Measurements from ENCODE around the gene GMIP. TPM values are rescaled to one million over a fixed set of nuclear protein-coding genes. Genes with fewer than 3 reads are reported as not detected.

Gene GMIP
- total RNA-seq, 4 donors from 2014 or later, result 5.6 to 10.8 (median 8.2) TPM

- H3K9me3 ChIP-seq, result no peaks in the 10 kb centered on the region
- no peaks in the 10 kb centered on the region for H3K36me3 ChIP-seq
- no peak overlapping the region for H3K4me3 ChIP-seq
Measured at GRCh38 chr19:19653597-19654147, 10.2 kb upstream of the GMIP start.

DNA sequence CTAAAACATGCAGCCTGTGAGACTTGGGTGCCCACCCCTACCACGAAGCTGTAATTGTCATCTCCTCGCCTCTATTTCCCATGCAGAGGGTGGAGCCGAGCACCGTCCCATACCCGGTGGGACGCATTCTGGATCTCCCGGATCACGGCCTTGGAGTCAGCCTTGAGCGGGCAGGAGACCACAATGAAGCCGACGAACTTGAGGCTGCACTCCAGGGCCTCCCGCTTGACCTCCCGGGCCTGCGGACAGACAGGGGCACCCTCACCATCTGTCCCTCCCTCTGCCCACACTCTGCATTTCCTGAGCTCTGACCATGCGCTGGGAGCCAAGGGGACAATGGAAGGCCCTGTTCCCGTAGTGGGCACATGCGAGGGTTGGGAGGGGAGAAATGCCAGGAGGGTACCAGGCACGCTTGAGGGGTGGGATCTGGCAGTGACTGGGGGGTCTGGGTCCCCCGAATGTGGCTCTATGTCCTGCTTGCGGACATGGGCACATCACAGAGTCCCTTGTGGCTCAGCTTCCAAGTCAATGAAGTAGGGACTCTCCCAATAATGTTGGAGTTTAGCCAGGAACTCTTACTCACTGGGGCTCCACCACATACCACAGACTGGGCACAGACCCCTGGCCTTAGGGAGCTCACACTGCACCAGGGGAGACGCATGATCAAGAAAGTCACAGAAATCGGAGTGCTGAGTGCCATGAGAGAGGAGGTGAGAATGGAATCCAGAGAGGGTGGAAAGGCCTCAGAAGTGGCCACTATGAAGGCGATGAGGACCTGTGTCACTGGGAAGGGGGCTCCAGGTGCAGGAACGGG is 9.2 kb upstream of the GMIP start:
- intact Hi-C loops (cut with DNase I; ENCODE audit: low total_unique reads), result no loop called here
- H3K4me1 ChIP-seq, result no peaks in the 10 kb centered on the region
- no peaks in the 10 kb centered on the region for H3K9me3 ChIP-seq
- no peaks in the 10 kb centered on the region for H3K36me3 ChIP-seq
- peak in 1 of 2 donors; percentile 9 for DNase-seq
- no peak overlapping the region for H3K27ac ChIP-seq
- no peak overlapping the region for H3K4me3 ChIP-seq
- H3K27me3 ChIP-seq, result no peaks in the 10 kb centered on the region
- TF ChIP-seq POLR2A (IDR thresholded peaks at IDR 0.05), result no peak
- TF ChIP-seq CTCF (IDR thresholded peaks at IDR 0.05), result no peak

More at GRCh38 chr19:19653597-19654147, 10.2 kb upstream of the GMIP start:
- no peaks in the 10 kb centered on the region for H3K4me1 ChIP-seq
- no peak overlapping the region for H3K27ac ChIP-seq
- TF ChIP-seq POLR2A (IDR thresholded peaks at IDR 0.05) (no peak), CTCF (IDR thresholded peaks at IDR 0.05) (no peak)
- intact Hi-C loops (cut with DNase I; ENCODE audit: low total_unique reads), result no loop called here
- DNase-seq, result no peak
- H3K27me3 ChIP-seq, result no peaks in the 10 kb centered on the region

DNA sequence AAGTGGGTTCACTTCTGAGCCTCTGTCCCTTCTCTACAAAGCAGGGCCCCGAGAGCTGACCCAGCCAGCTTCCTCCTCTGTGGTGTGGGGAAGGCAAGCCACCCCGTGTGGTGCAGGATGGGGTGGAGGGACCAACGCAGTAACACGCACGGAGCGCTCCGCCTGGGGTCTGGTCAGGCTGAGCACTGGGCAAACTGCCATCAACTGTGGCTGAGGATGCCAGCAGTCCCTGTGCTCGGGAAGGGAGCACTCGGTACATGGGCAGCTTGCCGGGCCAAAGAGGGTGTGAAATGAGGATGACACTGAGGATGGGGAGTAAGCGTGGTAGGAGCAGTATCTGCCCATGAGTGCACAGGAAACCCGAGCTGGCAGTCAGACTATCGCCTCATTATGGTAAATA is 7.6 kb upstream of the GMIP start:
- DNase-seq, result peak in 1 of 2 donors; percentile 11
- Histone ChIP-seq H3K9me3 (no peaks in the 10 kb centered on the region), H3K27me3 (no peaks in the 10 kb centered on the region), H3K4me1 (no peaks in the 10 kb centered on the region), H3K36me3 (no peaks in the 10 kb centered on the region), H3K27ac (no peak overlapping the region), H3K4me3 (no peak overlapping the region)
- no peak for TF ChIP-seq CTCF (IDR thresholded peaks at IDR 0.05)
- TF ChIP-seq POLR2A (IDR thresholded peaks at IDR 0.05), result no peak
- intact Hi-C loops (cut with DNase I; ENCODE audit: low total_unique reads), result no loop called here

DNA sequence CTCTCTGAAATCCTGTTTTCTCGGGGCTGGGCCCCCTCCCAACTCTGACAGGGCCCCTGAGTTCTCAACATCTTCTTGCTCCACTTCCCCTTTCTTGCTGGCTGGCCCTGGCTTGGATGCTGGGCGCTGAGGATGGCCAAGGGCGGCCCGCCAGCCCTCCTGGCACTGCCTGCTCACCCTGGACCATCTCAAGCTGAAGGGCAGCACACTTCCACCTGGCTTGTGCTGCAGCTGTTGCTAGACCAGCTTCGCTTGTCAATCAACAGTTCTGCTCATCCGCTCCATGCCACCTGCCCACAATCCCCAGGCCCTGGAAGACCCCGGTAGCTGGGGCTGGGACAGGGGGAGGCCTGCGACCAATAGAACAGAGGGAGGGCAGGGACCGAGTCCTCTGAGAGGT is 6.9 kb upstream of the GMIP start:
- intact Hi-C loops (cut with DNase I; ENCODE audit: low total_unique reads), result no loop called here
- no peaks in the 10 kb centered on the region for H3K36me3 ChIP-seq
- H3K27me3 ChIP-seq, result no peaks in the 10 kb centered on the region
- no peaks in the 10 kb centered on the region for H3K9me3 ChIP-seq
- H3K27ac ChIP-seq, result no peak overlapping the region
- TF ChIP-seq POLR2A (IDR thresholded peaks at IDR 0.05) (no peak), CTCF (IDR thresholded peaks at IDR 0.05) (no peak)
- no peaks in the 10 kb centered on the region for H3K4me1 ChIP-seq
- peak in 1 of 2 donors; percentile 10 for DNase-seq
- H3K4me3 ChIP-seq, result no peak overlapping the region

DNA sequence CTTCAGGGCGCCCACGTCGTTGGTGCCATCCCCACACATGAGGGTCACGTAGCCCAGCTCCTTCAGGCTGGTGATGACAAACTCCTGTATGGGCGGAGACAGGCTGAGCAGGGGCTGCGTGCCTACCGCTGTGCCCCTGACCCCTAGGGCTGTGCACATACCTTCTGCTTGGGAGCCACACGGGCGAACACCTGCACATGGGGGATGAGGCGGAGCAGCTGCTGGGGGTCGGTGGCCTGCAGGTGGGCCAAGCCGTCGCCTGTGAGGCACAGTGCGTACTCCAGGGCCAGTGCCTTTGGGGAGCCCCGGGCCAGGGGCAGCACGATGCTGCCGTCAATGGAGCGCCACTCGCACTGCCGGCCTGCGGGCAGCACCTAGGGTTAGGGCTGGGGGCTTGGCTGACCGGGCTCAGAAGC is 6.1 kb upstream of the GMIP start:
- Histone ChIP-seq H3K27ac (no peak overlapping the region), H3K27me3 (no peaks in the 10 kb centered on the region), H3K4me3 (no peak overlapping the region), H3K4me1 (no peaks in the 10 kb centered on the region), H3K36me3 (no peaks in the 10 kb centered on the region), H3K9me3 (no peaks in the 10 kb centered on the region)
- DNase-seq, result no peak
- intact Hi-C loops (cut with DNase I; ENCODE audit: low total_unique reads), result loop anchor here (10.0 kb wide), 1 partner anchor 115 kb away; the partner anchor contains the start of gene CILP2
- TF ChIP-seq POLR2A (IDR thresholded peaks at IDR 0.05) (no peak), CTCF (IDR thresholded peaks at IDR 0.05) (no peak)

Data from uterus (tissue), 4 donors.